ENCODE data around the gene PRR12. TPM values are rescaled to one million over a fixed set of nuclear protein-coding genes. Genes with fewer than 3 reads are reported as not detected.

Gene PRR12
- total and polyA plus RNA-seq, 4 donors, result 0.86 to 3.5 (median 2.8) TPM

- no peak overlapping the region for H3K27ac ChIP-seq (ENCODE audit: low read depth in 1 of 2, low read length in 2 of 2)
- WGBS, result 94% methylated on average over 11 of the region's 11 CpGs
- H3K4me3 ChIP-seq (ENCODE audit: low read depth in 1 of 3, low read length in 3 of 3), result no peak overlapping the region
- no peak overlapping the region for H3K9ac ChIP-seq (ENCODE audit: low read depth in 1 of 2, low read length in 2 of 2)
- peaks cover 5 to 25% (median 20%) of the 10 kb centered on the region in 4 donors for H3K36me3 ChIP-seq (ENCODE audit: control insufficient read depth in 4 of 4, insufficient read depth in 3 of 4, low read depth in 1 of 4, low read length in 3 of 4)
- peaks cover 0 to 26% (median 13%) of the 10 kb centered on the region in 4 donors for H3K4me1 ChIP-seq (ENCODE audit: control insufficient read depth in 4 of 4, insufficient read depth in 4 of 4, low read length in 3 of 4)
- no peaks in the 10 kb centered on the region for H3K9me3 ChIP-seq (ENCODE audit: control insufficient read depth in 4 of 4, low read length in 3 of 4)
- no peak for TF ChIP-seq FOXA1 (IDR thresholded peaks at IDR 0.05)
- no peak for TF ChIP-seq JUND (IDR thresholded peaks at IDR 0.05)
- no peak for DNase-seq (ENCODE audit: low spot score)
- no peaks in the 10 kb centered on the region for H3K27me3 ChIP-seq (ENCODE audit: control insufficient read depth in 4 of 4, insufficient read depth in 4 of 4, low read length in 3 of 4)
Measured at GRCh38 chr19:49645592-49645991, 54.6 kb downstream of the PRR12 start.

GRCh38 chr19:49645995-49646394, 55.0 kb downstream of the PRR12 start:
- DNase-seq (ENCODE audit: low spot score), result no peak
- peaks cover 6 to 27% (median 21%) of the 10 kb centered on the region in 4 donors for H3K36me3 ChIP-seq (ENCODE audit: control insufficient read depth in 4 of 4, insufficient read depth in 3 of 4, low read depth in 1 of 4, low read length in 3 of 4)
- no peaks in the 10 kb centered on the region for H3K27me3 ChIP-seq (ENCODE audit: control insufficient read depth in 4 of 4, insufficient read depth in 4 of 4, low read length in 3 of 4)
- H3K4me1 ChIP-seq (ENCODE audit: control insufficient read depth in 4 of 4, insufficient read depth in 4 of 4, low read length in 3 of 4), result peaks cover 0 to 22% (median 13%) of the 10 kb centered on the region in 4 donors
- H3K9ac ChIP-seq (ENCODE audit: low read depth in 1 of 2, low read length in 2 of 2), result no peak overlapping the region
- no peak overlapping the region for H3K4me3 ChIP-seq (ENCODE audit: low read depth in 1 of 3, low read length in 3 of 3)
- TF ChIP-seq ZBTB33 (IDR thresholded peaks at IDR 0.05) (no peak), HNF4G (IDR thresholded peaks at IDR 0.05) (no peak), NR2F2 (IDR thresholded peaks at IDR 0.05) (no peak), CTCF (IDR thresholded peaks at IDR 0.05; ENCODE audit: low read depth, low read length, missing input control) (no peak), TAF1 (conservative IDR thresholded peaks at IDR 0.05) (no peak), SP1 (IDR thresholded peaks at IDR 0.05) (no peak), RXRA (IDR thresholded peaks at IDR 0.05) (no peak), JUND (IDR thresholded peaks at IDR 0.05) (no peak), FOXA1 (IDR thresholded peaks at IDR 0.05) (no peak), HNF4A (conservative IDR thresholded peaks at IDR 0.05) (no peak), EGR1 (IDR thresholded peaks at IDR 0.05; ENCODE audit: low read depth in 2 of 2) (no peak), GABPA (IDR thresholded peaks at IDR 0.05 in 1 of 2, conservative IDR thresholded peaks at IDR 0.05 in 1 of 2) (no peak)
- no peaks in the 10 kb centered on the region for H3K9me3 ChIP-seq (ENCODE audit: control insufficient read depth in 4 of 4, low read length in 3 of 4)
- 92% methylated on average over 13 of the region's 13 CpGs for WGBS
- H3K27ac ChIP-seq (ENCODE audit: low read depth in 1 of 2, low read length in 2 of 2), result no peak overlapping the region

GRCh38 chr19:49646586-49646985, 55.6 kb downstream of the PRR12 start:
- Histone ChIP-seq H3K36me3 (ENCODE audit: control insufficient read depth in 4 of 4, insufficient read depth in 3 of 4, low read depth in 1 of 4, low read length in 3 of 4) (peaks cover 10 to 31% (median 24%) of the 10 kb centered on the region in 4 donors), H3K4me1 (ENCODE audit: control insufficient read depth in 4 of 4, insufficient read depth in 4 of 4, low read length in 3 of 4) (peaks cover 0 to 20% (median 13%) of the 10 kb centered on the region in 4 donors), H3K9ac (ENCODE audit: low read depth in 1 of 2, low read length in 2 of 2) (no peak overlapping the region), H3K27ac (ENCODE audit: low read depth in 1 of 2, low read length in 2 of 2) (no peak overlapping the region), H3K27me3 (ENCODE audit: control insufficient read depth in 4 of 4, insufficient read depth in 4 of 4, low read length in 3 of 4) (no peaks in the 10 kb centered on the region), H3K4me3 (ENCODE audit: low read depth in 1 of 3, low read length in 3 of 3) (no peak overlapping the region), H3K9me3 (ENCODE audit: control insufficient read depth in 4 of 4, low read length in 3 of 4) (no peaks in the 10 kb centered on the region)
- no peak for DNase-seq (ENCODE audit: low spot score)
- 95% methylated on average over 17 of the region's 17 CpGs for WGBS
- TF ChIP-seq REST (IDR thresholded peaks at IDR 0.05) (no peak), RXRA (IDR thresholded peaks at IDR 0.05) (no peak), RAD21 (IDR thresholded peaks at IDR 0.05) (no peak), ZBTB33 (IDR thresholded peaks at IDR 0.05) (no peak), ATF3 (IDR thresholded peaks at IDR 0.05) (no peak), MAX (IDR thresholded peaks at IDR 0.05) (no peak), HNF4G (IDR thresholded peaks at IDR 0.05) (no peak), EGR1 (IDR thresholded peaks at IDR 0.05; ENCODE audit: low read depth in 2 of 2) (no peak), YY1 (IDR thresholded peaks at IDR 0.05) (no peak), SP1 (IDR thresholded peaks at IDR 0.05) (no peak), FOXA2 (IDR thresholded peaks at IDR 0.05) (no peak), HNF4A (conservative IDR thresholded peaks at IDR 0.05) (no peak), NR2F2 (IDR thresholded peaks at IDR 0.05) (no peak), TAF1 (conservative IDR thresholded peaks at IDR 0.05) (no peak)

Measured in liver (tissue), 9 donors.